Left ventricle myocardium inferior (tissue), 1 donor: ENCODE measurements around the gene CACNA1C. TPM values are rescaled to one million over a fixed set of nuclear protein-coding genes. Genes with fewer than 3 reads are reported as not detected.

Experiments used
- DNase-seq: peaks from one replicate; pipeline ENCODE4 v3.0.0-alpha.2; 2020
- H3K27ac ChIP-seq: fragments of 200-600 bp; replicated peaks from 2 replicates; pipeline ENCODE4 v1.8.0; 2021
- H3K27me3 ChIP-seq: fragments of 200-600 bp; 2 replicates; pipeline ENCODE4 v1.8.0; 2021; ENCODE audit warnings: low read depth
- H3K36me3 ChIP-seq: fragments of 200-600 bp; 2 replicates; pipeline ENCODE4 v1.8.0; 2021
- H3K4me1 ChIP-seq: fragments of 200-600 bp; 2 replicates; pipeline ENCODE4 v1.8.0; 2021
- H3K4me3 ChIP-seq: fragments of 200-600 bp; 2 replicates; pipeline ENCODE4 v1.8.0; 2021; ENCODE audit warnings: mild to moderate bottlenecking, moderate library complexity
- H3K9me3 ChIP-seq: fragments of 200-600 bp; replicated peaks from 2 replicates; pipeline ENCODE4 v1.8.0; 2021
- intact Hi-C: fragments of 100-400 bp; cut with micrococcal nuclease; formaldehyde crosslinking; loops from one replicate; pipeline ENCODE4 v1.11.0; 2022
- total RNA-seq: library from RNA; stranded (reverse); fragmentation: NEBNext Ultra II Directional; extraction: Animal tissue kit (Norgen Biotek cat#: 25700); gene quantifications from one replicate; pipeline ENCODE4 v1.2.1, GENCODE V29; 2021
- TF ChIP-seq, protein P1 (sequence below): fragments of 200-600 bp; IDR thresholded peaks from 2 replicates; pipeline ENCODE4 v1.8.0; 2021; ENCODE audit warnings: antibody characterized with exemption, mild to moderate bottlenecking, borderline replicate concordance
- donor health status: DM: no; HTN: yes; CAD: no; lungs with severe emphysema.

Gene CACNA1C
- total RNA-seq, 1 donor from 2014 or later, result 137 TPM

DNA sequence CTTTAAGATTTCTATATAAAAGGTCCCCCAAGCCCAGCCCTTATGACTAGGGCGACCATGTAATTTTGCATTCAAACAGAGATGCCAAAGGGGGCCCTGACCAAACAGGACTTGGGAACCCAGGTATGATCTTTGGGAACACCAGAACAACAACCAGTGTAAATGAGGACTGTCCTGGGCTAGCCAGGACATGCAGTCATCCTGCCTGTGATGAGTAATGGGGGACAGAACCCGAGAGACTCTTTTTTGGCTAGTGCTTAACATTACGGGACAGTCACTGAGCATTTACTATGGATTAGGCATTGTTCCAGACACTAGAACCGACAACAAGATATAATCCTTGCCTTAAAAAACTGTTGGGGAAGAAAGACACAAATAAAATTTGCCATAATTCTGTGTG, 337.3 kb downstream of the CACNA1C start:
- H3K36me3 ChIP-seq, result no peaks in the 10 kb centered on the region
- DNase-seq, result no peak
- TF ChIP-seq, protein P1, sequence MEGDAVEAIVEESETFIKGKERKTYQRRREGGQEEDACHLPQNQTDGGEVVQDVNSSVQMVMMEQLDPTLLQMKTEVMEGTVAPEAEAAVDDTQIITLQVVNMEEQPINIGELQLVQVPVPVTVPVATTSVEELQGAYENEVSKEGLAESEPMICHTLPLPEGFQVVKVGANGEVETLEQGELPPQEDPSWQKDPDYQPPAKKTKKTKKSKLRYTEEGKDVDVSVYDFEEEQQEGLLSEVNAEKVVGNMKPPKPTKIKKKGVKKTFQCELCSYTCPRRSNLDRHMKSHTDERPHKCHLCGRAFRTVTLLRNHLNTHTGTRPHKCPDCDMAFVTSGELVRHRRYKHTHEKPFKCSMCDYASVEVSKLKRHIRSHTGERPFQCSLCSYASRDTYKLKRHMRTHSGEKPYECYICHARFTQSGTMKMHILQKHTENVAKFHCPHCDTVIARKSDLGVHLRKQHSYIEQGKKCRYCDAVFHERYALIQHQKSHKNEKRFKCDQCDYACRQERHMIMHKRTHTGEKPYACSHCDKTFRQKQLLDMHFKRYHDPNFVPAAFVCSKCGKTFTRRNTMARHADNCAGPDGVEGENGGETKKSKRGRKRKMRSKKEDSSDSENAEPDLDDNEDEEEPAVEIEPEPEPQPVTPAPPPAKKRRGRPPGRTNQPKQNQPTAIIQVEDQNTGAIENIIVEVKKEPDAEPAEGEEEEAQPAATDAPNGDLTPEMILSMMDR, result no peak
- intact Hi-C loops, result no loop called here
- no peaks in the 10 kb centered on the region for H3K27me3 ChIP-seq
- no peak overlapping the region for H3K4me3 ChIP-seq
- no peak overlapping the region for H3K27ac ChIP-seq
- peaks cover 85% of the 10 kb centered on the region for H3K4me1 ChIP-seq
- no peaks in the 10 kb centered on the region for H3K9me3 ChIP-seq

DNA sequence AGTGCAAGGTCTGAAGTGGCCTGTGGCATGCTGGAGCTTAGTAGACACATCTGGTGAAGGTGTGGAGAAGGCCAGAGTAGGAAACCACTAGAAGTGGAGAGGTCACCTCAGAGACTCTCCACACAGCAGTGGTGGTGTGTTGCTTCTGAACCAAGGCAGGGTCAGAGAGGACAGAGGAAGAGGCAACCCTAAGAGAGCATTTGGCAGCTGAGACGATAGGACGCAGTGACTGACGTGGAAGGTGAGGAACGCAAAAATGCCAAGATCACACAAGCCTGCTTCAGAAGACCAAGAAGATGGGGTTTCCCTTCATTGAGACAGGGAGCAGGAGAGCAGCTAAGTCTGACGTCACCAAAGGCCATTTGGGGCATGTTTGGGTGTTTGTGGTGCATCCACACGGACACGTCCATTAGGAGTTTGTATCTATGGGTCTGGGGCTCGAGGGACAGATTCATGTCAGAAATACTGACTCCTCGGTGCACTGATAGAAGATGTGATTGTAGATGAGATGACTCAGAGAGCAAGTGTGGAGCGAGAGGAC, 338.1 kb downstream of the CACNA1C start:
- Histone ChIP-seq H3K4me3 (no peak overlapping the region), H3K4me1 (peaks cover 85% of the 10 kb centered on the region), H3K27ac (no peak overlapping the region), H3K36me3 (no peaks in the 10 kb centered on the region), H3K27me3 (no peaks in the 10 kb centered on the region), H3K9me3 (no peaks in the 10 kb centered on the region)
- DNase-seq, result no peak
- intact Hi-C loops, result no loop called here
- TF ChIP-seq, protein P1, result no peak

- H3K9me3 ChIP-seq, result no peaks in the 10 kb centered on the region
- TF ChIP-seq, protein P1, result no peak
- H3K27ac ChIP-seq, result no peak overlapping the region
- intact Hi-C loops, result no loop called here
- DNase-seq, result no peak
- no peak overlapping the region for H3K4me3 ChIP-seq
- no peaks in the 10 kb centered on the region for H3K36me3 ChIP-seq
- H3K4me1 ChIP-seq, result peaks cover 87% of the 10 kb centered on the region
- H3K27me3 ChIP-seq, result no peaks in the 10 kb centered on the region
Measured at GRCh38 chr12:2391740-2392331, 339.0 kb downstream of the CACNA1C start.

DNA sequence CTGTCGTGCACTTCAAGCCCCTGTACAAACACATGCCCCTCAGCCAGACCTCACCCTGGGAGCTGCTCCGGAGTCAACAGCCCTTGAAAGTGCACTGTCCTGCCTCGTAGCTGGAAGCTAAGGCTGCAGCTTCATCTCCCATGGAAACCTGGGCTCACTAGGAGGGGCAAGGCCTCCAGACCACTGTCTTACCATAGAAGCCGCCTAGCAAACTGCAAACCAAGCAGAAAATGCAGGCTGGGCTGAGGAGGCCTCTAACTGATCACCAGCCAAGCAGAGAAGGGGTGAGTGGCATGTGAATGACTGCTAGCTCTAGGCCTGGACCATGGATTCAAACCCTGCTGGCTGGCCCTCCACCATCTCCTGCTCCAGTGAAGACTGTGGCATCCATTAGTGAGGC, 340.2 kb downstream of the CACNA1C start:
- TF ChIP-seq, protein P1, result no peak
- H3K4me1 ChIP-seq, result peaks cover 87% of the 10 kb centered on the region
- no peak overlapping the region for H3K4me3 ChIP-seq
- H3K36me3 ChIP-seq, result no peaks in the 10 kb centered on the region
- no peaks in the 10 kb centered on the region for H3K27me3 ChIP-seq
- no peak for DNase-seq
- H3K27ac ChIP-seq, result no peak overlapping the region
- intact Hi-C loops, result no loop called here
- H3K9me3 ChIP-seq, result no peaks in the 10 kb centered on the region

DNA sequence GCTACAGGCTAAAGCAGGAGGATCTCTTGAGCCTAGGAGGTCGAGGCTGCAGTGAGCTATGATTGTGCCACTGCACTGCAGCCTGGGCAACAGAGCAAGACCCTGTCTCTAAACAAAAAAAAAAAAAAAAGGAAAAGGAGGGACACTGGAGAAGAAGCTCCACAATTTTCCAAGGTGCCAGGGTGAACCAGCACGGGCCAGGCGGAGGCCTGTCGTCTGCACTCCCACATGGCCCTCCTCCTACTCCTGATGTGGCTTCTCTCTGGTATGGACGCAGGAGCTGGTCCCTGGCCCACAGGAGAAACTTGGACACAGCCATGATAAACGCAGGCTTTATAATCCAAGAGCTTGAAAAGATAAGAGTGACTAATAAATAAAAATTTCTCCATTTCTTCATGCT, 341.2 kb downstream of the CACNA1C start:
- H3K4me1 ChIP-seq, result peaks cover 87% of the 10 kb centered on the region

More for the DNA sequence above, 341.2 kb downstream of the CACNA1C start:
- TF ChIP-seq, protein P1, result no peak
- no peak overlapping the region for H3K27ac ChIP-seq
- DNase-seq, result no peak
- H3K9me3 ChIP-seq, result no peaks in the 10 kb centered on the region
- H3K36me3 ChIP-seq, result peaks cover 4% of the 10 kb centered on the region
- H3K4me3 ChIP-seq, result no peak overlapping the region
- no peaks in the 10 kb centered on the region for H3K27me3 ChIP-seq
- intact Hi-C loops, result no loop called here
